H9 (cell line): ENCODE measurements around the gene DNAAF1. TPM values are rescaled to one million over a fixed set of nuclear protein-coding genes. Genes with fewer than 3 reads are reported as not detected.

Experiments
- DNase-seq: peaks from one replicate; pipeline ENCODE4 v3.0.0-alpha.2; 2017
- H2AFZ ChIP-seq: one replicate; pipeline ENCODE4 v1.6.1; 2013; ENCODE audit warnings: mild to moderate bottlenecking, low read length, control low read depth, moderate library complexity
- H2AK5ac ChIP-seq: 2 replicates; pipeline ENCODE4 v1.6.1; 2013; ENCODE audit warnings: low read length, control low read depth, mixed read lengths; ENCODE audit not compliant: insufficient read length
- H2BK120ac ChIP-seq: one replicate; pipeline ENCODE4 v1.6.1; 2013; ENCODE audit warnings: low read depth, mild to moderate bottlenecking, low read length, control low read depth, inconsistent platforms; ENCODE audit not compliant: poor library complexity, severe bottlenecking
- H2BK12ac ChIP-seq: 2 replicates; pipeline ENCODE4 v1.6.1; 2013; ENCODE audit warnings: low read length, control low read depth, mixed read lengths, low read depth; ENCODE audit not compliant: insufficient read length
- H2BK15ac ChIP-seq: 2 replicates; pipeline ENCODE4 v1.6.1; 2013; ENCODE audit warnings: low read depth, low read length, control low read depth
- H2BK20ac ChIP-seq: one replicate; pipeline ENCODE4 v1.6.1; 2013; ENCODE audit warnings: low read depth, mild to moderate bottlenecking, low read length, control low read depth, inconsistent platforms; ENCODE audit not compliant: poor library complexity, severe bottlenecking
- H2BK5ac ChIP-seq: 2 replicates; pipeline ENCODE4 v1.6.1; 2013; ENCODE audit warnings: low read length, control low read depth, mixed read lengths; ENCODE audit not compliant: insufficient read length
- H3K14ac ChIP-seq: 2 replicates; pipeline ENCODE4 v1.6.1; 2013; ENCODE audit warnings: low read length, control low read depth; ENCODE audit not compliant: insufficient read depth
- H3K18ac ChIP-seq: 2 replicates; pipeline ENCODE4 v1.6.1; 2013; ENCODE audit warnings: low read depth, mild to moderate bottlenecking, mixed read lengths, low read length, control low read depth; ENCODE audit not compliant: insufficient read length
- H3K23ac ChIP-seq: 2 replicates; pipeline ENCODE4 v1.6.1; 2013; ENCODE audit warnings: low read length, control low read depth, mixed read lengths, low read depth; ENCODE audit not compliant: insufficient read length
- H3K23me2 ChIP-seq: 2 replicates; pipeline ENCODE4 v1.6.1; 2013; ENCODE audit warnings: low read depth, mild to moderate bottlenecking, mixed read lengths, low read length, control low read depth; ENCODE audit not compliant: insufficient read length, poor library complexity, severe bottlenecking
- H3K27ac ChIP-seq: 2 replicates; pipeline ENCODE4 v1.5.1; 2013; ENCODE audit warnings: low read length, control low read depth, mixed read lengths, low read depth; ENCODE audit not compliant: insufficient read length
- H3K27me3 ChIP-seq: 2 replicates; pipeline ENCODE4 v1.6.1; 2013; ENCODE audit warnings: low read length, control low read depth, inconsistent platforms; ENCODE audit not compliant: insufficient read depth
- H3K4ac ChIP-seq: 2 replicates; pipeline ENCODE4 v1.6.1; 2013; ENCODE audit warnings: low read depth, mild to moderate bottlenecking, control low read depth, inconsistent platforms, low read length, moderate library complexity
- H3K4me1 ChIP-seq: 2 replicates; pipeline ENCODE4 v1.6.1; 2013; ENCODE audit warnings: low read length, control low read depth, inconsistent platforms; ENCODE audit not compliant: insufficient read depth
- H3K4me2 ChIP-seq: 2 replicates; pipeline ENCODE4 v1.6.1; 2013; ENCODE audit warnings: low read length, control low read depth, mixed read lengths; ENCODE audit not compliant: insufficient read length, insufficient read depth
- H3K56ac ChIP-seq: 2 replicates; pipeline ENCODE4 v1.6.1; 2013; ENCODE audit warnings: low read depth, mild to moderate bottlenecking, mixed read lengths, low read length, control low read depth; ENCODE audit not compliant: insufficient read length
- H3K79me1 ChIP-seq: 2 replicates; pipeline ENCODE4 v1.6.1; 2013; ENCODE audit warnings: low read depth, mild to moderate bottlenecking, moderate library complexity, low read length, control low read depth, inconsistent platforms; ENCODE audit not compliant: insufficient read depth, poor library complexity, severe bottlenecking
- H3K79me2 ChIP-seq: 2 replicates; pipeline ENCODE4 v1.6.1; 2013; ENCODE audit warnings: low read length, control low read depth, inconsistent platforms; ENCODE audit not compliant: insufficient read depth
- H3K9ac ChIP-seq: 2 replicates; pipeline ENCODE4 v1.6.1; 2013; ENCODE audit warnings: low read length, control low read depth, mixed read lengths; ENCODE audit not compliant: insufficient read length; ENCODE audit errors: extremely low read depth
- H3K9me3 ChIP-seq: one replicate; pipeline ENCODE4 v1.6.1; 2013; ENCODE audit warnings: low read depth, low read length, inconsistent platforms; ENCODE audit not compliant: control insufficient read depth
- H3T11ph ChIP-seq: one replicate; pipeline ENCODE4 v1.6.1; 2013; ENCODE audit warnings: mild to moderate bottlenecking, low read length, control low read depth, inconsistent platforms
- H4K20me1 ChIP-seq: one replicate; pipeline ENCODE4 v1.6.1; 2013; ENCODE audit not compliant: control insufficient read depth, insufficient read length, insufficient read depth
- H4K5ac ChIP-seq: 2 replicates; pipeline ENCODE4 v1.6.1; 2013; ENCODE audit warnings: low read depth, mild to moderate bottlenecking, mixed read lengths, low read length, control low read depth; ENCODE audit not compliant: insufficient read length
- H4K8ac ChIP-seq: replicated peaks from 2 replicates; pipeline ENCODE4 v1.6.1; 2013; ENCODE audit warnings: low read length, control low read depth, mixed read lengths, low read depth; ENCODE audit not compliant: insufficient read length
- H4K91ac ChIP-seq: 2 replicates; pipeline ENCODE4 v1.6.1; 2013; ENCODE audit warnings: low read depth, mild to moderate bottlenecking, moderate library complexity, mixed read lengths, low read length, control low read depth; ENCODE audit not compliant: insufficient read length
- H3K27ac Mint-ChIP-seq, 3 experiments: 2 replicates in 2 of 3; 3 replicates in 1 of 3; pipeline ENCODE4 v1.8.0; 2020 to 2021; ENCODE audit warnings: mixed read lengths in 3 of 3, mild to moderate bottlenecking in 1 of 3, moderate library complexity in 1 of 3
- H3K27me3 Mint-ChIP-seq: 2 replicates; pipeline ENCODE4 v1.8.0; 2021; ENCODE audit warnings: low read depth, mild to moderate bottlenecking, moderate library complexity, mixed read lengths
- H3K36me3 Mint-ChIP-seq, 3 experiments: 2 replicates in 2 of 3; 3 replicates in 1 of 3; pipeline ENCODE4 v1.8.0; 2020 to 2021; ENCODE audit warnings: low read depth in 3 of 3, mixed read lengths in 3 of 3; ENCODE audit not compliant: insufficient read depth in 1 of 3
- H3K4me1 Mint-ChIP-seq, 2 experiments: 2 replicates each; pipeline ENCODE4 v1.8.0; 2020; ENCODE audit warnings: mixed read lengths in 2 of 2
- H3K4me3 Mint-ChIP-seq, 2 experiments: 2 replicates in 1 of 2; 3 replicates in 1 of 2; pipeline ENCODE4 v1.8.0; 2020 to 2021; ENCODE audit warnings: mild to moderate bottlenecking in 2 of 2, mixed read lengths in 2 of 2, moderate library complexity in 1 of 2
- H3K9me3 Mint-ChIP-seq, 2 experiments: 2 replicates in 1 of 2; 3 replicates in 1 of 2; pipeline ENCODE4 v1.8.0; 2020; ENCODE audit warnings: mild to moderate bottlenecking in 2 of 2, mixed read lengths in 2 of 2, moderate library complexity in 1 of 2
- WGBS: extraction: QIAGEN DNeasy Blood & Tissue Kit; methylation state at CpG from one replicate; pipeline ENCODE4 v1.1.7; 2013; ENCODE audit warnings: missing lambda C conversion rate, low lambda C conversion rate, mixed read lengths; ENCODE audit not compliant: insufficient read length; ENCODE audit errors: extremely low coverage; 5-methylcytosine and 5-hydroxymethylcytosine counted together
- total RNA-seq: library from RNA; stranded (reverse); gene quantifications from 2 replicates; pipeline ENCODE4 v1.2.1, GENCODE V29; 2021
- TF ChIP-seq, protein P1 (sequence below): fragments of 200-600 bp; sonication (generic); conservative IDR thresholded peaks from 3 replicates; pipeline ENCODE4 v1.8.0; 2021; ENCODE audit warnings: antibody characterized with exemption, mild to moderate bottlenecking

The DNAAF1 gene
- total RNA-seq, 1 experiment from 2014 or later = not detected

DNA sequence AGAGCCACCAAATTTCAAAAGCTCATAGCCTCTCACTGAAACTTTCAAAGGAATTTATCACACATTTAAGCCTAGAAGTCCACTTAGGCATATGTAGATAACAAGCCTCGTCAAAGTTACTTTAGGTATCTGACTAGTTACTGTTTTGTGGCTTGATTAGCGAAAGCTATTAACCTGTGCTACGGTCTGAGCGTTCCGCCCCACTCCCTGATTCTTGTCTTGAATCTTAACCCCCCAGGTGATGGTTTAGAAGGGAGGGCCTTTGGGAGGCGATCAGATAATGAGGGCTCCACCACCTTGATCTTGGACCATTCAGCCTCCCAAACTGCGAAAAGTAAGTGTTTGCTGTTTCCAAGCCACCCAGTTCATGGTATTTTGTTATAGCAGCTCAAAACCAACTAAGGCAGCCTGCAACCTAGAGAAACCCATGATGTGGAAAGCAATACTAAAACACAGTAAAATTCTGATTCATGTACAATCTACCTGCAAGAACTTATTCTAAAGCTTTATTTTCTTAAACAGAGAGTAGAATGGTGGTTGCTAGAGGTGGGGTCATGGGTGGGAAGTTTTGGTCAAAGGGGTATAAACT lies 7.2 kb upstream of the DNAAF1 start:
- Histone ChIP-seq H3K23ac (no peak overlapping the region), H3K4me1 (peaks cover 7% of the 10 kb centered on the region; the same call in 1 of the 2 replicates), H2BK12ac (no peak overlapping the region), H3K9me3 (no peaks in the 10 kb centered on the region), H3K14ac (no peak overlapping the region), H2BK5ac (no peak overlapping the region), H4K5ac (no peak overlapping the region), H3K18ac (no peak overlapping the region), H2BK20ac (no peak overlapping the region), H2BK120ac (no peak overlapping the region), H4K8ac (no peak overlapping the region), H4K91ac (no peak overlapping the region), H3T11ph (no peak overlapping the region), H3K56ac (no peak overlapping the region), H3K23me2 (no peaks in the 10 kb centered on the region), H2BK15ac (no peak overlapping the region), H3K27ac (no peak overlapping the region), H3K4me2 (no peak overlapping the region), H3K79me2 (peaks cover 8% of the 10 kb centered on the region; the same call in 1 of the 2 replicates), H4K20me1 (no peaks in the 10 kb centered on the region), H3K27me3 (no peaks in the 10 kb centered on the region), H3K4ac (no peak overlapping the region), H2AK5ac (no peak overlapping the region), H2AFZ (no peak overlapping the region), H3K79me1 (peaks cover 4% of the 10 kb centered on the region), H3K9ac (no peak overlapping the region)
- TF ChIP-seq, protein P1, sequence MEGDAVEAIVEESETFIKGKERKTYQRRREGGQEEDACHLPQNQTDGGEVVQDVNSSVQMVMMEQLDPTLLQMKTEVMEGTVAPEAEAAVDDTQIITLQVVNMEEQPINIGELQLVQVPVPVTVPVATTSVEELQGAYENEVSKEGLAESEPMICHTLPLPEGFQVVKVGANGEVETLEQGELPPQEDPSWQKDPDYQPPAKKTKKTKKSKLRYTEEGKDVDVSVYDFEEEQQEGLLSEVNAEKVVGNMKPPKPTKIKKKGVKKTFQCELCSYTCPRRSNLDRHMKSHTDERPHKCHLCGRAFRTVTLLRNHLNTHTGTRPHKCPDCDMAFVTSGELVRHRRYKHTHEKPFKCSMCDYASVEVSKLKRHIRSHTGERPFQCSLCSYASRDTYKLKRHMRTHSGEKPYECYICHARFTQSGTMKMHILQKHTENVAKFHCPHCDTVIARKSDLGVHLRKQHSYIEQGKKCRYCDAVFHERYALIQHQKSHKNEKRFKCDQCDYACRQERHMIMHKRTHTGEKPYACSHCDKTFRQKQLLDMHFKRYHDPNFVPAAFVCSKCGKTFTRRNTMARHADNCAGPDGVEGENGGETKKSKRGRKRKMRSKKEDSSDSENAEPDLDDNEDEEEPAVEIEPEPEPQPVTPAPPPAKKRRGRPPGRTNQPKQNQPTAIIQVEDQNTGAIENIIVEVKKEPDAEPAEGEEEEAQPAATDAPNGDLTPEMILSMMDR = no peak
- Mint-ChIP-seq H3K4me1 (peaks cover 54 to 55% of the 10 kb centered on the region in 2 experiments), H3K27ac (no peak overlapping the region; a peak in 1 of 7 replicates), H3K4me3 (no peak overlapping the region), H3K9me3 (peaks cover 0 to 6% of the 10 kb centered on the region in 2 experiments; a peak in 1 of 5 replicates), H3K27me3 (no peaks in the 10 kb centered on the region), H3K36me3 (peaks cover 6 to 14% (median 13%) of the 10 kb centered on the region in 3 experiments; a peak in 6 of 7 replicates)
- WGBS = no CpG with 5 or more reads among the region's 7 CpGs
- no peak for DNase-seq
